Trophoblast cell (in vitro differentiated cells and primary cell): Measurements from ENCODE around the gene SLC37A1.
A peak's percentile ranks its signal among the peaks of the same experiment; 100 is the strongest.

ENCODE experiments used
- DNase-seq, 2 donors: peaks; one replicate each; pipeline ENCODE4 v3.0.0-alpha.2; 2016
- H2AFZ ChIP-seq: 2 replicates; pipeline ENCODE4 v1.6.1; 2013; ENCODE audit warnings: low read length, moderate library complexity, mild to moderate bottlenecking; ENCODE audit not compliant: insufficient read depth, poor library complexity
- H2AK5ac ChIP-seq: 2 replicates; pipeline ENCODE4 v1.6.1; 2013; ENCODE audit warnings: mild to moderate bottlenecking, low read length
- H2BK120ac ChIP-seq: 2 replicates; pipeline ENCODE4 v1.6.1; 2013; ENCODE audit warnings: low read length, mild to moderate bottlenecking, moderate library complexity; ENCODE audit not compliant: insufficient read depth, poor library complexity
- H2BK12ac ChIP-seq: 2 replicates; pipeline ENCODE4 v1.6.1; 2013; ENCODE audit warnings: mild to moderate bottlenecking, low read length, moderate library complexity
- H2BK5ac ChIP-seq: 2 replicates; pipeline ENCODE4 v1.6.1; 2013; ENCODE audit warnings: low read length, low read depth, moderate library complexity, mild to moderate bottlenecking; ENCODE audit not compliant: poor library complexity
- H3K14ac ChIP-seq: 2 replicates; pipeline ENCODE4 v1.6.1; 2013; ENCODE audit warnings: mild to moderate bottlenecking, low read length
- H3K18ac ChIP-seq: 2 replicates; pipeline ENCODE4 v1.6.1; 2013; ENCODE audit warnings: mild to moderate bottlenecking, low read length
- H3K23ac ChIP-seq: 2 replicates; pipeline ENCODE4 v1.6.1; 2013; ENCODE audit warnings: low read length
- H3K27ac ChIP-seq: 2 replicates; pipeline ENCODE4 v1.5.1; 2013; ENCODE audit warnings: low read depth, mild to moderate bottlenecking, inconsistent platforms, low read length, moderate library complexity
- H3K27me3 ChIP-seq: 2 replicates; pipeline ENCODE4 v1.6.1; 2013; ENCODE audit warnings: inconsistent platforms, mild to moderate bottlenecking, low read length, moderate library complexity; ENCODE audit not compliant: insufficient read depth
- H3K36me3 ChIP-seq, 2 experiments: 1 replicate in 1 of 2; 2 replicates in 1 of 2; pipeline ENCODE4 v1.6.1; 2013; ENCODE audit warnings: low read length in 2 of 2, mild to moderate bottlenecking in 2 of 2, moderate library complexity in 1 of 2; ENCODE audit not compliant: insufficient read depth in 2 of 2, control insufficient read depth in 1 of 2
- H3K4ac ChIP-seq: 2 replicates; pipeline ENCODE4 v1.6.1; 2013; ENCODE audit warnings: low read depth, mild to moderate bottlenecking, low read length, moderate library complexity
- H3K4me1 ChIP-seq, 2 experiments: 1 replicate in 1 of 2; 2 replicates in 1 of 2; pipeline ENCODE4 v1.6.1; 2013; ENCODE audit warnings: low read length in 2 of 2, mild to moderate bottlenecking in 2 of 2, moderate library complexity in 1 of 2; ENCODE audit not compliant: insufficient read depth in 2 of 2, control insufficient read depth in 1 of 2
- H3K4me2 ChIP-seq: 2 replicates; pipeline ENCODE4 v1.6.1; 2013; ENCODE audit warnings: inconsistent platforms, mild to moderate bottlenecking, low read length, moderate library complexity
- H3K4me3 ChIP-seq: 2 replicates; pipeline ENCODE4 v1.5.1; 2013; ENCODE audit warnings: mild to moderate bottlenecking, low read depth, low read length, inconsistent platforms
- H3K79me1 ChIP-seq: one replicate; pipeline ENCODE4 v1.6.1; 2013; ENCODE audit warnings: low read length
- H3K79me2 ChIP-seq: 2 replicates; pipeline ENCODE4 v1.6.1; 2013; ENCODE audit warnings: low read length, mild to moderate bottlenecking; ENCODE audit not compliant: control insufficient read depth, insufficient read depth, poor library complexity
- H3K9ac ChIP-seq: 2 replicates; pipeline ENCODE4 v1.6.1; 2013; ENCODE audit warnings: mild to moderate bottlenecking, low read length
- H3K9me3 ChIP-seq: 2 replicates; pipeline ENCODE4 v1.6.1; 2013; ENCODE audit warnings: low read depth, mild to moderate bottlenecking, control low read depth, inconsistent platforms, low read length; ENCODE audit not compliant: insufficient read depth
- H4K12ac ChIP-seq: 2 replicates; pipeline ENCODE4 v1.6.1; 2013; ENCODE audit warnings: low read depth, mild to moderate bottlenecking, low read length, moderate library complexity
- H4K8ac ChIP-seq: 2 replicates; pipeline ENCODE4 v1.6.1; 2013; ENCODE audit warnings: low read depth, mild to moderate bottlenecking, low read length, moderate library complexity
- H4K91ac ChIP-seq: one replicate; pipeline ENCODE4 v1.6.1; 2013; ENCODE audit warnings: low read depth, mild to moderate bottlenecking, low read length, moderate library complexity
- WGBS: extraction: QIAGEN DNeasy Blood & Tissue Kit; methylation state at CpG from one replicate; pipeline ENCODE4 v1.1.7; 2013; ENCODE audit warnings: missing lambda C conversion rate; ENCODE audit not compliant: insufficient read length, insufficient coverage; ENCODE audit errors: extremely low coverage; 5-methylcytosine and 5-hydroxymethylcytosine counted together

Gene SLC37A1

DNA sequence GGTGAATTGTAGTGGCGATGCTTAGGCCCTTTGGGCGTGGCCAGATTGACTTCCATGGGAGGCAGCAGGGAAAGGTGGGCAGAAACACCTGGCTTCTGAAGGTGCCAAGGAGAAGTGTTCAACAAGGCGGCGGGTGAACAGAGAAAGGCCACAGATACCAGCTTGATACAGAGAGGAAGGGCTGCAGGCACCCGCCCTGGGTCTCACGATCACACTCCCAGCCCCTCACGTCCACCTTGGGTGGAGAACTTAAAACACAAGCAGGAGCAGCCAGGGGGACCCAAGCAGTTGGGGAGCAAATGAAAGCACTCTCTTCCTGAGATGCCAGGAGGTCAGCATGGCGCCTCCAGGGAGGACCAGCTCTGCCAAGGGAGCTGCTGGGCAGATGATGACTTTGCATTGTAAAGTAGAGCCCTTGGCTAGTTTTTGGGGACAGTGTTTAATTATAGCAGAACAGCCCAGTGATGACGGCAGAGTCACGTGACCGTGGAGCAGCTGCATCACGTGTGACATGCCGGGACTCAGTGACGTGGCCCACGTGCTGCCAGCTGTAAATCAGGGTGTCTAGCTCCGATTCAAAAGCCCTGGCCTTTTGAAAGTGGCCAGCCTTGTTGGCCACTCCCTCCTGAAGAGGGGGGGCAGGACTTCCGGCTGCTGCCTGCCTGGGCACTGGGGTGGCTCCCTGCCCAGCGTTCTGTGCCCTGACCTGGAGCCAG, 19.0 kb downstream of the SLC37A1 start:
- Histone ChIP-seq H2BK5ac (no peak overlapping the region), H3K36me3 (peaks cover 18 to 33% of the 10 kb centered on the region in 2 experiments), H3K14ac (no peak overlapping the region), H3K4ac (no peak overlapping the region), H3K9ac (no peak overlapping the region), H4K8ac (no peak overlapping the region), H2AFZ (no peak overlapping the region), H3K27ac (no peak overlapping the region), H2AK5ac (no peak overlapping the region), H2BK12ac (no peak overlapping the region), H3K18ac (no peak overlapping the region), H3K79me2 (no peaks in the 10 kb centered on the region), H3K9me3 (no peaks in the 10 kb centered on the region), H3K23ac (no peak overlapping the region), H3K27me3 (no peaks in the 10 kb centered on the region), H2BK120ac (no peak overlapping the region), H3K4me1 (no peaks in the 10 kb centered on the region), H4K12ac (no peak overlapping the region), H4K91ac (no peak overlapping the region), H3K79me1 (no peaks in the 10 kb centered on the region), H3K4me3 (no peak overlapping the region), H3K4me2 (no peak overlapping the region)
- WGBS = no CpG with 5 or more reads among the region's 18 CpGs
- DNase-seq = peak; percentile 13 to 21

DNA sequence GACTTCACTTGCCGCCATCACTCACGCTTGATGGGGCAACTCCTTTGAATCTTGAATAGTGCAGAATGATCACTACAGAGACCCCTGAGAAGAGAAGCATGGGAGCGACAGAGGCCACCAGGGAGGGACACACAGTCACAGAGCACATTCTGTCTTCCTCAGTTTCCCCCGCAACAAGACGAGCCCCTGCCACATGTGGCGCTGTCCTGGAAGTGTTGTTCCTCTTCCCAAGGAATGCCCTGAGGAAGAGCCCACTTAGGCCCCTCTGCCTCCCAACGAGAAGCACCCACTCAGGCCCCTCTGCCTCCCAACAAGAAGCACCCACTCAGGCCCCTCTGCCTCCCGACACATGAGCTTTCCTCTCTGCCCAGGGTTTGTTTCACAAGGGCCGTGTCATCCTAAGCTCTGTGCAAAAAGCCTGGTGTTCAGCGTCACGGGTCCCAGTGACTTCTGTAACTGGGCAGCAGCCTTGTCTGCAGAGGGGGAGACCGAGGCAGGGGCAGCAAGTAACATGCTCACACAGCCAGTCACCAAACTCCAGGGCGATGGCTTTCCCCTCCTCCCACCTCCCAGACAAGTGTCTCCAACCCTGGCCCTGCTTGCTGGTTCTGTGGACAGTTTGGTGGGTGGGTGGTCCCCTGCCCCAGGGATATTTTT, 19.8 kb downstream of the SLC37A1 start:
- WGBS = no CpG with 5 or more reads among the region's 13 CpGs

DNA sequence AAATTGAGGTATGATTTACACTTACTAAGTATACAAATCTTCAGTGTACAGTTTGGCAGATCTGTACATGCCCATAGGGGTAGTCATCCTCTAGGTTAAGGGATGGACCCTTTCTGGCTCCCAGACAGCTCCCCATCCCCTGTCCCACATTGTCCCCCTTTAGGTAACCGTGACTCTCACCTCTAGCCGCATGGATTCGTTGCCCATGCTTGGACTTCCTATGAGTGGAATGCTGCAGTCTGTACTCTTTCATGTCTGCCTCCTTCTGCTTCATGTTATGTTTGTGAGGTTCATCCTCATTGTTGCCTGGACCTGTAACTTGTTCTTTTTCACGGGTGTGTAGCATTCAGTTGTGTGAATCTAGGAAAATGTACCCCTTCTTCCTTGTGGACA, 20.3 kb downstream of the SLC37A1 start:
- H3K79me1 ChIP-seq = no peaks in the 10 kb centered on the region
- no peak overlapping the region for H3K14ac ChIP-seq
- no peak overlapping the region for H3K27ac ChIP-seq
- H3K4me3 ChIP-seq = no peak overlapping the region
- no peak overlapping the region for H2AK5ac ChIP-seq
- H3K27me3 ChIP-seq = no peaks in the 10 kb centered on the region
- no peak overlapping the region for H4K8ac ChIP-seq
- H3K36me3 ChIP-seq = peaks cover 16 to 34% of the 10 kb centered on the region in 2 experiments
- no peak overlapping the region for H3K4me2 ChIP-seq
- no peaks in the 10 kb centered on the region for H3K4me1 ChIP-seq
- no peak overlapping the region for H2BK5ac ChIP-seq
- WGBS = no CpG with 5 or more reads among the region's 4 CpGs
- H4K91ac ChIP-seq = no peak overlapping the region
- H3K79me2 ChIP-seq = no peaks in the 10 kb centered on the region
- H4K12ac ChIP-seq = no peak overlapping the region
- no peak overlapping the region for H2BK120ac ChIP-seq
- no peak overlapping the region for H3K18ac ChIP-seq
- H3K9ac ChIP-seq = no peak overlapping the region
- DNase-seq = no peak
- no peak overlapping the region for H3K4ac ChIP-seq
- no peak overlapping the region for H3K23ac ChIP-seq
- H3K9me3 ChIP-seq = no peaks in the 10 kb centered on the region
- H2BK12ac ChIP-seq = no peak overlapping the region
- H2AFZ ChIP-seq = no peak overlapping the region

More for the DNA sequence above, 19.8 kb downstream of the SLC37A1 start:
- Histone ChIP-seq H3K79me1 (no peaks in the 10 kb centered on the region), H4K8ac (no peak overlapping the region), H3K4me1 (no peaks in the 10 kb centered on the region), H3K79me2 (no peaks in the 10 kb centered on the region), H2BK12ac (no peak overlapping the region), H3K18ac (no peak overlapping the region), H3K9ac (no peak overlapping the region), H3K27me3 (no peaks in the 10 kb centered on the region), H2BK120ac (no peak overlapping the region), H3K23ac (no peak overlapping the region), H3K4me3 (no peak overlapping the region), H2AFZ (no peak overlapping the region), H3K4me2 (no peak overlapping the region), H2BK5ac (no peak overlapping the region), H2AK5ac (no peak overlapping the region), H3K4ac (no peak overlapping the region), H3K36me3 (peaks cover 16 to 34% of the 10 kb centered on the region in 2 experiments), H4K91ac (no peak overlapping the region), H3K9me3 (no peaks in the 10 kb centered on the region), H4K12ac (no peak overlapping the region), H3K27ac (no peak overlapping the region), H3K14ac (no peak overlapping the region)
- no peak for DNase-seq

DNA sequence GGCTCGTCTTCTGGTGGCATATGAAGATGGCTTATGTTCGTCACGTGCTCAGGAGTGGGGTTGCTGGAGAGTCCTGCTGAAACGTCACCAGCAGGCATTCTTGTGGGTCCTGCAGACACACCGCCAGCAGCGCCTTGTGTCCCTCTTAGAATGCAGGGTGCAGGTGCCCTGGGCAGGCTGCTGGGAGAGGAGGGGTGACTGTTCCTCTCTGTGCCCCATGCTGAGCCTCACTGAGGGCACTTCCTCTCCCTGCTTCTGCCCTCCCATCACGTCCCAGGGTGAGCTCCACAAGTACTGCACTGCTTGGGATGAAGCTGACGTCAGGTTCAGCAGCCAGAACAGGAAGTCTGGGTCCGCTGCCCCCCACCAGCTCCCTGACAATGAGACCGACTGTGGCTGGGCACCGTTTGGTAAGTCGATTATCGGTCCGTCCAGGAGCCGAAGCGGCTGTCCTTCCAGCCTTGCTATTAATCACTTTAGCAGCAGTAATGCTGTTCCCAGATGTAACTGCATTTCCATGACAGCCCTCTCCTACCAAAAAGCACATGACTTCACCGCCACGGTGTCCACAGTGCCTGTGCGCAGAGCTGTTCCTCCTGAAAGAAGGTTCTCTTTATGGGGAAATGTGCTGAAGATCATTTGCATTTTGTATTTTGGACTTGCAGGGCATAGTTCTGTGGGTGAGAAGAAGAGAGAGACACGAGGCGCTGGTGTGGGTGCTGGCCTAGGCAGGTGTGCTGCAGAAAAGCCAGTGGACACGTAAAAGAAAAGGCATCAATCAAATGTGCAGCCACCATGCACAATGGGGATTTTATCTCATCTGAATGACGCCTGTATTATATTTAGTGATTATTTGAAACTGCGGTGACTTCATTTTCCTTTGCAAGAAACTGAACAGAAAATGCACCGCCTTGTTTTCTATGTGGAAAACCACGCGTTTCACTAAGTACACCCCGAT, 21.0 kb downstream of the SLC37A1 start:
- Histone ChIP-seq H3K4me3 (no peak overlapping the region), H2AK5ac (no peak overlapping the region), H3K4me2 (no peak overlapping the region), H2AFZ (no peak overlapping the region), H4K91ac (no peak overlapping the region), H3K23ac (no peak overlapping the region), H3K9me3 (no peaks in the 10 kb centered on the region), H4K12ac (no peak overlapping the region), H3K14ac (no peak overlapping the region), H2BK12ac (no peak overlapping the region), H3K79me1 (no peaks in the 10 kb centered on the region), H4K8ac (no peak overlapping the region), H3K36me3 (peaks cover 16 to 34% of the 10 kb centered on the region in 2 experiments), H3K27ac (no peak overlapping the region), H3K9ac (no peak overlapping the region), H3K18ac (no peak overlapping the region), H3K27me3 (no peaks in the 10 kb centered on the region), H2BK5ac (no peak overlapping the region), H3K4me1 (no peaks in the 10 kb centered on the region), H3K4ac (no peak overlapping the region), H3K79me2 (no peaks in the 10 kb centered on the region), H2BK120ac (no peak overlapping the region)
- no peak for DNase-seq
- no CpG with 5 or more reads among the region's 28 CpGs for WGBS
